D721Med (cell line): Measurements from ENCODE around the gene ZSCAN10.

Source experiments
- DNase-seq: peaks from one replicate; pipeline ENCODE4 v3.0.0; 2011; ENCODE audit warnings: low spot score; ENCODE audit not compliant: insufficient read length
- FAIRE-seq: peaks from 2 replicates; lab custom pipeline; 2011; peaks lifted over from hg19 to GRCh38; lab: Jason Lieb, UNC
- TF ChIP-seq, protein P1 (sequence below): IDR thresholded peaks from 2 replicates; pipeline ENCODE4 v1.5.1; 2012; ENCODE audit warnings: mild to moderate bottlenecking, control low read depth; ENCODE audit not compliant: insufficient read depth; ENCODE audit errors: missing control alignments

ZSCAN10 gene

DNA sequence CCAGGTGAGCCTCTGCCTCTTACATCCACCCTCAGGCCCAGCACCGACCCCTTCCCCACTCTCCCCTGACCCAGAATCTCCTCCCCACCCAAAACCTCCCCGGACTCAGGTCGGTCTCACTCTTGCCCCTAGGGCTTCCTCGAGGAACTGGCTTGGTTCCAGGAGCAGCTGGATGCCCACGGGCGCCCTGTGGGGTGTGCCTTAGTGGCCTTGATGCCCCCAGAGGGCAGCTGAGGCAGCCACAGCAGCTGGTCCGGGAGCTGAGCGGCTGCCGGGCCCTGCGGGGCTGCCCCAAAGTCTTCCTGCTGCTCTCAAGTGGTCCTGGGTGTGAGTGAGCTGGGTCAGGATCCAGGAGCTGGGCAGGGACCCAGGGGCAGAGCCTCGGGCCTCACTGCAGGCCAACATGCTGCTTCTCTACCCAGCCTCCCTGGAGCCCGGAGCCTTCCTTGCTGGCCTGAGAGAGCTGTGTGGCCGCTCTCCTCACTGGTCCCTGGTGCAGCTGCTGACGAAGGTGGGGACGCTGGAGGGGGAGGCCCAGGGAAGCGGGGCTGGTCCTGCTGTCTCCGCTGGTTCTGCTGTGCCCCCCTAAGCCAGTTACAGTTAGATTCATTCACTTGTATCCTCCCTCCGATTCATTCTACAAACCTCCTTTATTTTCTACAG is 45.4 kb upstream of the ZSCAN10 start:
- no peak for FAIRE-seq
- DNase-seq: no peak
- TF ChIP-seq, protein P1, sequence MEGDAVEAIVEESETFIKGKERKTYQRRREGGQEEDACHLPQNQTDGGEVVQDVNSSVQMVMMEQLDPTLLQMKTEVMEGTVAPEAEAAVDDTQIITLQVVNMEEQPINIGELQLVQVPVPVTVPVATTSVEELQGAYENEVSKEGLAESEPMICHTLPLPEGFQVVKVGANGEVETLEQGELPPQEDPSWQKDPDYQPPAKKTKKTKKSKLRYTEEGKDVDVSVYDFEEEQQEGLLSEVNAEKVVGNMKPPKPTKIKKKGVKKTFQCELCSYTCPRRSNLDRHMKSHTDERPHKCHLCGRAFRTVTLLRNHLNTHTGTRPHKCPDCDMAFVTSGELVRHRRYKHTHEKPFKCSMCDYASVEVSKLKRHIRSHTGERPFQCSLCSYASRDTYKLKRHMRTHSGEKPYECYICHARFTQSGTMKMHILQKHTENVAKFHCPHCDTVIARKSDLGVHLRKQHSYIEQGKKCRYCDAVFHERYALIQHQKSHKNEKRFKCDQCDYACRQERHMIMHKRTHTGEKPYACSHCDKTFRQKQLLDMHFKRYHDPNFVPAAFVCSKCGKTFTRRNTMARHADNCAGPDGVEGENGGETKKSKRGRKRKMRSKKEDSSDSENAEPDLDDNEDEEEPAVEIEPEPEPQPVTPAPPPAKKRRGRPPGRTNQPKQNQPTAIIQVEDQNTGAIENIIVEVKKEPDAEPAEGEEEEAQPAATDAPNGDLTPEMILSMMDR: no peak

DNA sequence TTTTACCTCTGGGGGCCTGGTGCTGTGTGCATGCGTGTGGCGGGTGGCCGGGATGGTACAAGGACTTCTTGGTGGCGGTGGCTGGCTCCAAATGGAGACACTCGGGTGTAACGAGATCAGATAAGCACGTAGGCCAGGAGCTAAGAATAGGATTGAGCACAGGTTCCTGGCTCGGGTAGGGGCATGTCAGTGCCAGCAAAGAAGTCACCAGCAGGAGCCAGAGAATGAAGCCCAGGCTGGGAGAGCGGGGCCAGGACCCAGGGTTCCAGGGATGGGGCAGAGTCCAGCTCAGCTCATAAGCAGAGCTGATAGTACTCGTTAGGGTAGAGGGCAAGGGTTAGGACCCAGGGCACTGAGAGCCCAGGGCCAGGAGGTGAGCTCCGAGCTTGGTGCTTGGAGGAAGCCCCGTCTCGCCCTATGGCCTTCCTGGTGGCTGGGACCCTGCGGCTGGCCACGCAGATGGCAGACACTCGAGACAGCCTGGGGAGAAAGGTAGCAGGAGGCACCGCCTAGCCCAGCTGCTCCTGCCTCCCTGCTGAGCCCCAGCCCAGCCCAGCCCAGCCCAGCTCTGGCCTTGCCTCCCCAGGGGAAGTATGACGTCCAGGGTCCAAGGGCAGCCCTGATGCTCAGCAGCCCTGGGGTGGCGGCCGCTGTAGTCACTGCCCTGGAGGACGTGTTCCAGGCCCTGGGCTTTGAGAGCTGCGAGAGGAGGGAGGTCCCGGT is 44.7 kb upstream of the ZSCAN10 start:
- TF ChIP-seq, protein P1: no peak
- DNase-seq: no peak
- FAIRE-seq: no peak

DNA sequence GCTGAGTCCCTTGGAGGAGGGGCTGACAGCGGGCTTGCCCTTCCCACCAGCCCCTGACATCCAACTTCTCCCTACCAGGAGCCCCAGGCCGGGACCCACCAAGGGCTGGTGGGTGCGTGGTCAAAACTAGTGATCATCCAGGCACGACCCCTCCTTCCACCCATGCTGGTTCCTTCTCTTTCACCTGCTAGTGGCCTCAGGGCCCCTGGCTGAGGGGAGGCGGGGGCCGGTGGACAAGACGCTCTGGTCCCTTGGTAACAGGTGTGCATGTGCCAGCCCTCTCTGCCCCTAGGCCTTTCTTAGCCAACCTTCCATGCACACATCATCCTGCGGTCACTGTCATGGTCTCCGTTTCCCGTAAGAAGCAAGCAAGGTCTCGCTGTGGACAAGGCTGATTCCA is 44.1 kb upstream of the ZSCAN10 start:
- no peak for DNase-seq
- no peak for FAIRE-seq
- TF ChIP-seq, protein P1: no peak

DNA sequence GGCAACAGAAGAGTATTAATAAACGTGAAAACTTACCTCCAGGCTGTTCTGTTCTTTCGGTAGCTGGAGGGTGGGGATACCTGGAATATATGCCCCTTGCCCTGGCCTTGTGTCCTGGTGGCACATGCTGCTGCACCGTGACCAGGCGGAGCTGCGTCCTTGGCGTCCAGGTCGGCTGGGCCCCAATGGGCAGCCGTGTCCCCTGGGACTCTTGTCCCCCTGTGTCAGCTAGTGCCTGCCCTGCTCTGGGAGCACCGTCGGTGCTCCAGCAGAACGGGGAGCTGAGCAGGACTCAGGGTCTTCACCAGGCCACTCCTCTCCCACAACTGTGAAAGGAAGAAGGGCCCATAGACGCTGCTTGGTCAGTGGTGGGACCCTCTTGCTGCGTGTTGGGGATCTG is 43.7 kb upstream of the ZSCAN10 start:
- TF ChIP-seq, protein P1: no peak
- no peak for FAIRE-seq
- DNase-seq: no peak

DNA sequence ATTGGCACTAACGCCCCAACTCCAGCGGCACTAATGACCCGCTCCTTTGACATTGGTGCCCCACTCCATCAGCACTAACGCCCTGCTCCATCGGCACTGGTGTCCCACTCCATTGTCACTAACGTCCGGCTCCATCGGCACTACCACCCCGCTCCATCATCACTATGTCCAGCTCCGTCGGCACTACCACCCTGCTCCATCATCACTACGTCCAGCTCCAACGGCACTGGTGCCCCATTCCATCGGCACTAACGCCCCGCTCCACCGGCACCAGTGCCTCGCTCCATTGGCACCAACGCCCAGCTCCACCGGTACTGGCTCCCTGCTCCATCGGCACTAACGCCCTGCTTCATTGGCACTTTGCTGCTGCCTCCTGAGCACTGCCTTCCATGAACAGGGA is 43.2 kb upstream of the ZSCAN10 start:
- DNase-seq (no peak), FAIRE-seq (no peak)
- TF ChIP-seq, protein P1: no peak

DNA sequence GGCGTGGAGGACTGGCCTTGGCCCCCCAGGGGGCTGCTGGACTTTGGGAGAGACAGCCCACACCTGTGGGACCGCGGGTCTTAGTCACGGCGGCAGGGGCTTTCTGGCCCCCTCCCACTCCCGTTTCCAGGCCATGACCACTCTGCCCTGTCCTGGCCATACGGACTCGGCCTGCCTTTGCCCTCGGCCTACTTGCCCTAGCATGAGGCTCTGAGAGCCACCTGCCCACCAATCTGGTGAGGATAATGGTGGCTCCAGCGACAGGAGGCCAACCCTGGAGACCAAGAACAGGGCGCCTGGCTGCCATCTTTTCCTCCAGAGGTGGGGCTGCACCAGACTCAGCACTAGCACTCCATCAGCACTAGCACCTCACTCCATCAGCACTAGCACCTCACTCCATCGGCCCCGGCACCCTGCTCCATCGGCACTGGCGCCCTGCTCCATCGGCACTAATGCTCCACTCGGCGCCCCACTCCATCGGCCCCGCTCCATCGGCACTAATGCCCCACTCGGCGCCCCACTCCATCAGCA is 42.8 kb upstream of the ZSCAN10 start:
- TF ChIP-seq, protein P1: no peak
- FAIRE-seq (no peak), DNase-seq (no peak)
